BE2C (cell line): ENCODE data around the gene C1orf174.

Source experiments
- DNase-seq: peaks from one replicate; pipeline ENCODE4 v3.0.0-alpha.2; 2020
- H3K27me3 ChIP-seq: fragments of 250-450 bp; sonication (Bioruptor Pico); 2 replicates; pipeline ENCODE4 v1.5.1; 2020; ENCODE audit warnings: mild to moderate bottlenecking
- H3K36me3 ChIP-seq: fragments of 250-450 bp; sonication (Bioruptor Pico); 2 replicates; pipeline ENCODE4 v1.5.1; 2020; ENCODE audit warnings: mild to moderate bottlenecking
- H3K4me1 ChIP-seq: fragments of 250-450 bp; sonication (Bioruptor Pico); 2 replicates; pipeline ENCODE4 v1.5.1; 2020
- H3K4me3 ChIP-seq: 2 replicates; pipeline ENCODE4 v1.5.1; 2011; ENCODE audit warnings: low read depth, low read length
- H3K9me3 ChIP-seq: fragments of 250-450 bp; sonication (Bioruptor Pico); 2 replicates; pipeline ENCODE4 v1.5.1; 2020
- CTCF ChIP-seq: IDR thresholded peaks from 2 replicates; pipeline ENCODE4 v1.5.1; 2012; ENCODE audit warnings: mild to moderate bottlenecking, low read depth, low read length

The C1orf174 gene

GRCh38 chr1:3883194-3883925 is 16.7 kb downstream of the C1orf174 start:
- no peaks in the 10 kb centered on the region for H3K4me1 ChIP-seq
- H3K36me3 ChIP-seq, result no peaks in the 10 kb centered on the region; the same call in 1 of the 2 replicates
- H3K27me3 ChIP-seq, result no peaks in the 10 kb centered on the region
- TF ChIP-seq CTCF, result no peak
- H3K9me3 ChIP-seq, result no peaks in the 10 kb centered on the region
- DNase-seq, result no peak
- H3K4me3 ChIP-seq, result no peak overlapping the region

- H3K4me3 ChIP-seq, result no peak overlapping the region
These were observed 18.9 kb downstream of the C1orf174 start for GRCh38 chr1:3881193-3881480.

GRCh38 chr1:3880429-3881192 is 19.5 kb downstream of the C1orf174 start:
- no peaks in the 10 kb centered on the region for H3K4me1 ChIP-seq
- H3K4me3 ChIP-seq, result no peak overlapping the region
- no peaks in the 10 kb centered on the region for H3K9me3 ChIP-seq
- TF ChIP-seq CTCF, result no peak
- H3K36me3 ChIP-seq, result no peaks in the 10 kb centered on the region
- DNase-seq, result no peak
- no peaks in the 10 kb centered on the region for H3K27me3 ChIP-seq

More at GRCh38 chr1:3881193-3881480, 18.9 kb downstream of the C1orf174 start:
- no peaks in the 10 kb centered on the region for H3K9me3 ChIP-seq
- no peaks in the 10 kb centered on the region for H3K36me3 ChIP-seq
- H3K4me1 ChIP-seq, result no peaks in the 10 kb centered on the region
- no peak for DNase-seq
- TF ChIP-seq CTCF, result no peak
- no peaks in the 10 kb centered on the region for H3K27me3 ChIP-seq

GRCh38 chr1:3879787-3880428 is 20.2 kb downstream of the C1orf174 start:
- H3K4me3 ChIP-seq, result no peak overlapping the region
- no peaks in the 10 kb centered on the region for H3K4me1 ChIP-seq
- H3K9me3 ChIP-seq, result no peaks in the 10 kb centered on the region
- no peak for DNase-seq
- H3K36me3 ChIP-seq, result no peaks in the 10 kb centered on the region
- no peak for TF ChIP-seq CTCF
- H3K27me3 ChIP-seq, result no peaks in the 10 kb centered on the region

- no peak for TF ChIP-seq CTCF
- Histone ChIP-seq H3K36me3 (no peaks in the 10 kb centered on the region), H3K27me3 (no peaks in the 10 kb centered on the region), H3K4me1 (no peaks in the 10 kb centered on the region), H3K4me3 (no peak overlapping the region), H3K9me3 (no peaks in the 10 kb centered on the region)
- DNase-seq, result no peak
These were observed 21.0 kb downstream of the C1orf174 start for GRCh38 chr1:3879099-3879498.

- Histone ChIP-seq H3K9me3 (no peaks in the 10 kb centered on the region), H3K4me1 (no peaks in the 10 kb centered on the region), H3K4me3 (no peak overlapping the region), H3K27me3 (no peaks in the 10 kb centered on the region), H3K36me3 (no peaks in the 10 kb centered on the region)
- no peak for TF ChIP-seq CTCF
- DNase-seq, result no peak
These were observed 23.4 kb downstream of the C1orf174 start for GRCh38 chr1:3876716-3877115.
